MCF 10A (cell line): ENCODE measurements around the gene TRIM33. TPM values are rescaled to one million over a fixed set of nuclear protein-coding genes. Genes with fewer than 3 reads are reported as not detected.
"Not testable (repeated sequence)": the region's sequence is repeated elsewhere in the genome, so short reads cannot be mapped to it uniquely, and the experiment has no call there.

Experiments
- BruUV-seq: library from RNA; stranded (reverse); fragments of 400-500 nt; replicated peaks from 2 replicates; lab custom pipeline; 2021; lab: Mats Ljungman, UMichigan
- CTCF ChIA-PET: fragments of 300-600 bp; sonication (Branson Sonifier 250); formaldehyde crosslinking; extraction: SDS; loops from one replicate; lab custom pipeline; 2021; ENCODE audit warnings: antibody characterized with exemption, inconsistent platforms; lab: Yijun Ruan, JAX
- POLR2A ChIA-PET: fragments of 300-600, 350-650 bp; sonication (Branson Sonifier 250); formaldehyde crosslinking; extraction: SDS; loops from one replicate; lab custom pipeline; 2020; ENCODE audit warnings: antibody characterized with exemption, inconsistent platforms; lab: Yijun Ruan, JAX
- DNase-seq: peaks from one replicate; pipeline ENCODE4 v3.0.0-alpha.2; 2018; ENCODE audit not compliant: unreplicated experiment
- H3K27ac Mint-ChIP-seq: one replicate; pipeline ENCODE4 v1.8.0; 2022; ENCODE audit warnings: mild to moderate bottlenecking, low read depth, mixed read lengths; ENCODE audit not compliant: unreplicated experiment
- H3K27me3 Mint-ChIP-seq: one replicate; pipeline ENCODE4 v1.8.0; 2022; ENCODE audit warnings: mixed read lengths; ENCODE audit not compliant: insufficient read depth, unreplicated experiment
- H3K36me3 Mint-ChIP-seq: one replicate; pipeline ENCODE4 v1.8.0; 2022; ENCODE audit warnings: mild to moderate bottlenecking, moderate library complexity, mixed read lengths; ENCODE audit not compliant: insufficient read depth, unreplicated experiment
- H3K4me1 Mint-ChIP-seq: one replicate; pipeline ENCODE4 v1.8.0; 2022; ENCODE audit warnings: mixed read lengths; ENCODE audit not compliant: insufficient read depth, unreplicated experiment
- H3K4me3 Mint-ChIP-seq: one replicate; pipeline ENCODE4 v1.8.0; 2022; ENCODE audit warnings: mild to moderate bottlenecking, moderate library complexity, mixed read lengths; ENCODE audit not compliant: unreplicated experiment
- H3K9me3 Mint-ChIP-seq: one replicate; pipeline ENCODE4 v1.8.0; 2022; ENCODE audit warnings: mixed read lengths; ENCODE audit not compliant: unreplicated experiment
- CTCF ChIP-seq: fragments of 200-600 bp; IDR thresholded peaks from one replicate; pipeline ENCODE4 v1.8.0; 2022; ENCODE audit warnings: antibody characterized with exemption, mild to moderate bottlenecking; ENCODE audit not compliant: unreplicated experiment
- intact Hi-C: fragments of 100-400 bp; cut with micrococcal nuclease; formaldehyde crosslinking; loops from 2 replicates; pipeline ENCODE4 v1.14.1; 2022
- total RNA-seq: library from RNA; stranded (reverse); gene quantifications from 2 replicates; pipeline ENCODE4 v1.2.3, GENCODE V29; 2022

Gene TRIM33
- total RNA-seq, 1 experiment from 2014 or later = 33.2 TPM

GRCh38 chr1:114482585-114482984, 28.4 kb downstream of the TRIM33 start:
- no peak for DNase-seq
- H3K27me3 Mint-ChIP-seq = no peaks in the 10 kb centered on the region
- H3K4me3 Mint-ChIP-seq = no peak overlapping the region
- H3K4me1 Mint-ChIP-seq = peaks cover 20% of the 10 kb centered on the region
- BruUV-seq = no TSS peak
- CTCF ChIA-PET = interaction anchor here (0.6 to 0.7 kb wide), 2 partner anchors 20 to 69 kb away, joined by 3 to 4 read pairs; no protein-coding TSS in a partner anchor
- peaks cover 5% of the 10 kb centered on the region for H3K36me3 Mint-ChIP-seq
- POLR2A ChIA-PET = interaction anchor here (0.9 to 1.3 kb wide), 2 partner anchors 29 kb away, joined by 4 read pairs; partner anchors contain the start of gene TRIM33
- peaks cover 21% of the 10 kb centered on the region for H3K9me3 Mint-ChIP-seq
- TF ChIP-seq CTCF = no peak
- H3K27ac Mint-ChIP-seq = no peak overlapping the region
- intact Hi-C loops = no loop called here

GRCh38 chr1:114479636-114480035, 31.4 kb downstream of the TRIM33 start:
- POLR2A ChIA-PET = interaction anchor here (1.7 kb wide), 1 partner anchor 21 kb away, joined by 4 read pairs; no protein-coding TSS in a partner anchor
- DNase-seq, intact Hi-C loops, H3K36me3 Mint-ChIP-seq, H3K27ac Mint-ChIP-seq, BruUV-seq, H3K27me3 Mint-ChIP-seq, H3K4me3 Mint-ChIP-seq: not testable (repeated sequence)
- peaks cover 20% of the 10 kb centered on the region for H3K4me1 Mint-ChIP-seq
- H3K9me3 Mint-ChIP-seq = peaks cover 21% of the 10 kb centered on the region
- CTCF ChIA-PET = interaction anchor here (1.6 kb wide), 1 partner anchor 132 kb away, joined by 3 read pairs; no protein-coding TSS in a partner anchor

- CTCF ChIA-PET = interaction anchor here (1.6 kb wide), 1 partner anchor 132 kb away, joined by 3 read pairs; no protein-coding TSS in a partner anchor
- BruUV-seq = no TSS peak
- intact Hi-C loops = no loop called here
- POLR2A ChIA-PET = interaction anchor here (0.7 to 1.7 kb wide), 2 partner anchors 10 to 21 kb away, joined by 4 read pairs; no protein-coding TSS in a partner anchor
- Mint-ChIP-seq H3K27me3 (no peaks in the 10 kb centered on the region), H3K36me3 (peaks cover 5% of the 10 kb centered on the region), H3K4me3 (no peak overlapping the region), H3K27ac (no peak overlapping the region), H3K4me1 (peaks cover 20% of the 10 kb centered on the region), H3K9me3 (peaks cover 21% of the 10 kb centered on the region)
- DNase-seq = no peak
- TF ChIP-seq CTCF = no peak
These were observed 31.9 kb downstream of the TRIM33 start for GRCh38 chr1:114479134-114479533.

- TF ChIP-seq CTCF = no peak
- intact Hi-C loops = no loop called here
- CTCF ChIA-PET = interaction anchor here (1.5 kb wide), 1 partner anchor 35 kb away, joined by 7 read pairs; no protein-coding TSS in a partner anchor
- no TSS peak for BruUV-seq
- Mint-ChIP-seq H3K4me1 (peaks cover 24% of the 10 kb centered on the region), H3K27ac (peak overlapping the region; percentile 65), H3K27me3 (no peaks in the 10 kb centered on the region), H3K9me3 (peaks cover 17% of the 10 kb centered on the region), H3K36me3 (peaks cover 7% of the 10 kb centered on the region), H3K4me3 (peak overlapping the region; percentile 22)
- POLR2A ChIA-PET = interaction anchor here (1.1 to 2.8 kb wide), 2 partner anchors 16 to 37 kb away, joined by 3 to 19 read pairs; partner anchors contain the start of gene TRIM33
- DNase-seq = no peak
These were observed 37.2 kb downstream of the TRIM33 start for GRCh38 chr1:114473796-114474195.
